HG03354 (cell line): ENCODE data around the gene GALK1.
"Not testable (repeated sequence)": the region's sequence is repeated elsewhere in the genome, so short reads cannot be mapped to it uniquely, and the experiment has no call there.

Source experiments
- ATAC-seq: cut with Tn5 transposase; IDR thresholded peaks from one replicate; pipeline ENCODE4 v1.9.1; 2021; ENCODE audit warnings: mild to moderate bottlenecking; ENCODE audit not compliant: unreplicated experiment, poor library complexity, severe bottlenecking

GALK1 gene

GRCh38 chr17:75785016-75785890 is 20.3 kb upstream of the GALK1 start:
- peak; percentile 60 for ATAC-seq

- peak; percentile 68 for ATAC-seq
Observed at GRCh38 chr17:75784473-75785015, 19.6 kb upstream of the GALK1 start, which contains the start of gene UNK. Gene UNK, plus strand, starts transcription at chr17:75784806. Its CDS starts 75 bp downstream, at chr17:75784881.

DNA sequence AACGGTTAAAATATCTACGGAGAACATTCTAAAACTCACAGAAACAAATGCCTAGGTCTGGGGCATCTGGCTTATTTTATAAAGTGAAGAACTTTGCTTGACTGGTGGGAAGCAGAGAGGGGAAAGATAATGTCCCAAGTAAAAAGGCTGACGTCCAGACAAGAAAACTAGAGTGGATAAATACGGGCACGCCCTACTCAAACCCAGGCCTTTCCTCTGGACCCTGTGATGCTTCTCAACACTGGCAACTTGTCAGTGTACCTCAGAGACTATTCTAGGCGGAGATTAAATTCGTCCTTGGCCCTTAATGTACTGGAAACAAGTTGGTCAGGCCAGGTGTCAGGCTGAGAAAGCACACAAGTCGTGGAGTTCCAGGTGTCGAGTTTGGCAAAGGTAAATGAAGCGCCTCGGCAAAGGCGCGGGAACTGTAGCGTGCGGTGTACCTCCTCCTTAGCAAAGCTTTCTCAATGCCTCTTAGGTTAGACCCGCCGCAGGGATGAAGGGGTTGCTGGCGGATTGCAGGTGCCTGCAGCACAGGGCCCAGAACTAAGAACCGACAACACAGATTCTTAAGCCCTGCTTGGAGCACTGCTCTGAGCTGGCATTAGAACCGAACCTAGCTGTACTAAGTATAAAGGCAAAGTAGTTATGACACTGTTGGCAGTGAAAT is 18.9 kb upstream of the GALK1 start:
- no peak for ATAC-seq

GRCh38 chr17:75783069-75783783 is 18.2 kb upstream of the GALK1 start:
- ATAC-seq = no peak

DNA sequence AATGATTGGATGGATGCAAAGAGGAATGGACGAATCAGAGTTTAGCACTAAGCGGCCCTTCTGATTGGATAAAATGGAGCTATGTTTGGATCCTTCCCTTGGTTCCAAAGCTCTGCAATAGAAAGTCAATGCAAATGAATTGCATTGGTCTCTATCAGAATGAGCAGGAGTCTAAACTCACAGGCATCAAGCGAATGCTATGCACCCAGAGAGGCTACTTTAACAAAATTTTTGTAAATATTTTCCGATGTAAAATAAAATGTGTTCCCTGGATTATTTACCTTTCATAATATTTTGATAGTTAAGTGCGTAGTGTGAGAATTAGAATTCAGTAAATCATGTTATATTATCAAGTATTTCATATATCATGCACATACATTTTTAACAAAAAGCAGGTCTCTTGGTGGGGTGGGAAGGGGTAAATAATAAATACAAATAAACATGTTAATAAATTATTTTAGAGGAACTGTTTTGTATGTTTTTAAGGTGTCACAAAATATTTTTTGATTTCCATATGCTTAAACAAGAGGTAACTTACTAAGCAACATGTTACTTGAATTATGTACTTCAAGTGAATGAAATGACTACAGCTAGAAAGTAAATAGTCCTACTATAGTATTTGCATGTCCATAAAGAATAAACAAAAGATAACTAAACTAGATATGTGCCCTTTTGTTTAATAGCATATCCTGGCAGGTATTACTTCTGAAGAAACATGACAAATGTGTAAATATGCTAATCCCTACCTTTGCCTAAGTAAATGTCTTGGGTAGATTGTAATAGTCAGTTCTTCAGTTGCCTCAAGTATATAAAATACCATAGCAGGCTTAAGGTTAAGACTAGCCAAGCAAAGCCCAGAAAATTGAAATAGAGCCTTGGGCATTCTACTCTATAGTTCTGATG is 15.2 kb upstream of the GALK1 start:
- ATAC-seq = no peak

GRCh38 chr17:75779250-75779986 is 14.4 kb upstream of the GALK1 start:
- ATAC-seq = peak; percentile 70

DNA sequence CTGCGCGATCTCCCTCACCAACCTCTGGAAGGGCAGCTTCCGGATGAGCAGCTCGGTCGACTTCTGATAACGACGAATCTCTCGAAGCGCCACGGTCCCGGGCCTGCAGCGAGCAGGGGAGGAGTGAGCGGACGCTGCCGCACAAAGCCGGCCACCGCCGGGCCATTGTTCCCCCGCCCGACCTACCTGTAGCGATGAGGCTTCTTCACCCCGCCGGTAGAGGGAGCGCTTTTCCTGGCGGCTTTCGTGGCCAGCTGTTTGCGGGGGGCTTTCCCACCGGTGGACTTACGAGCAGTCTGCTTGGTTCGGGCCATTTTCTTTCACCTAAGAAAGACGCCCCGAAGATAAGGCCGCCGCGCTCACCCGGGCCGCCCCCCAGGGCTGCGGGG is 13.9 kb upstream of the GALK1 start:
- peak; percentile 8 for ATAC-seq

DNA sequence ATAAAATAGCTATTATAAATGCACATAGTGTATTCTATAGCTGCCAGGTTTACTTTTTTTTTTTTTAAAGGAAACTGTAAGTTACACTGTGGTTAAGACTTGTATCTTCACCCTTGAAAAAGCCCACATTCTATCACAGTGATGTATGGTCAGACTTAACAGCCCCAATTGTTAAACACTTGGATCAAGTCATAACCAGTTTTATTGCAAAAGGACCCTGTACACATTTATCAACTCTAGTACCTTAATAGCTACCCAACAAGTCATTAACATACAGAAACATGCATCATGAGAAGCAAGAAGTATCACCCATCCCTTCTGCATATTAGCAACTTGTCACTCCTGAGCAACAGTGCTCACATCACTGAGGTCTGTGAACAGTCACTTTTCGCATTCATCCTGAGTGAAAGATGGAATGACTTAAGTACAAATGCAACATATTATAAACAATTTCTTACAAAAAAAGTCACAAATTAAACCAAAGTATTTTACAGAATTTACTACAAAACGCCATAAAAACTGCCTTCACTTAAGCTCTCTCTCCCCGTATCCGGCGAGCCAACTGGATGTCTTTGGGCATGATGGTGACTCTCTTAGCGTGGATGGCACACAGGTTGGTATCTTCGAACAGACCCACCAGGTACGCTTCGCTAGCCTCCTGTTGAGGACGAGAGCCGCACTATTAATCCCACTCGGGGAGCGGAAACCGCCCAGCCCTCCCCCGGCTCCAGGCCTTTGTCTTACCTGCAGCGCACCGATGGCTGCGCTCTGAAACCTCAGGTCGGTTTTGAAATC is 13.3 kb upstream of the GALK1 start:
- not testable (repeated sequence) for ATAC-seq

DNA sequence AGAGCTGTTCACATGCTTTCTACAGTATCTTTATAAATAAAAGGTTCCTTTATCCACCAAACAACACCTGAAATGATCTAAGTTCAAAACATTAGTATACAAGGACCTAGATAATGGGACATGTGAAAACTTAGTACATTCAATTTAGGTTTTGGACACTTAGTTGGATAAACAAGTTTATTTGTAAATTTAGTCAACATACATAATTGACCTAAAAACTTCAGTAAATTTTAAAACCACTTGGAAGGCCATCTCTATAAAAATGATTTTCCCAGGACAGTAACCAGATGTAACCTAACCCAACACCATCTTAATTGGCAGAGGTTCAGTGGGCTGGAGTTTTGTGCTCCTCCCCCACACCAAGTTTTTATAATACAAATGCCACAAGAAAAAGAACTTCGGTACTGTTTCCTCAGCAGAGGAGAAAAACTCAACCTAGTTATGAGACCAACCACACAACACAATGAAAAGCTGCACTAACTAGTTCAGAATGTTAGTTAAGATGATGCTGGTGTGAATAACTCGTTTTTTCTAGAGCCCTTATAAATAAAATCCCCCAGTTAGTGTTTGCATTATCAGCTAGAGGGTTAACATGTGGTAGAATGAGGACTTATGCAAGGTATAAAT is 12.4 kb upstream of the GALK1 start:
- ATAC-seq = no peak

DNA sequence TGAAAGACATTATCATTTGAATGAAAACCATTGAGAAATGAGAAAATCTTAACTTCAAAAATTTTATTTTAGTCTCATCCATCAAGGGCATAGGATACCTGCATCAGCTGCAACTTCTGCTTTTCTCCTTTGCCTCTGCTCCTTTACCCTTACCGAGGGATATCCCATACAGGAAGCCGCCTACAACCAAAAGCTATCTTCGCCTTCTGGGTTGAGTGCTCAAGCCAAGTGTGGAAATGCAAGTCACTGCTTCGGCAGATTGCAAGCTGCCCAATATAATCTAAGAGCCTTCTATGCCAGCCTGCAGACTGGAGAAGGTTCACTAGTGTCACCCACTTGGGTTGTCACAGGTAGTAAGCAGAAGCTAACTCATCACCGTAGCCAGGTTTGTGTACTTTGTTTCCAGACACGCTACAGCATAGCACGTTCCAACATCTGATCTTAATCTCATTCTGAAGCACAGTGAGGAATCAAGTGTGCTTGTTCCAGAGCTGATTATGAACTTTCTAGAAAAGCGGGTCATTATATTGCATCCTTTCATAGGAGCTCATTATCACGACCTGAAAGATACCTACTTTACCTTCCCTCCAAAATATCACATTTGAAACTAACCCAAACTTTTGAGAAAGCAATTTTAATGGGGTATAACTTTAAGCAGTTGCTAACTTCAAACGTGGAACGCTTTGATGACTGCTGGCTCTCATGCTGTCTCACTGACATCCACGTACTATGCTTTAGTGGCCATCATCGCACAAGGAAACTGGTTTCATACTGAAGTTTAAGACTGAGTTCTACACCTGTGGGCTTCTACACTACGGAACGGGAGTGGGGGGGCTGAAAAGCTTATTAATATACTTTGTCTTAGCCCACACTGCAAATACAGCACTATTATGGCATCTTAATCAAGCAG is 11.6 kb upstream of the GALK1 start:
- ATAC-seq = no peak

- no peak for ATAC-seq
Observed at GRCh38 chr17:75774991-75775668, 10.1 kb upstream of the GALK1 start.

GRCh38 chr17:75774471-75774990 is 9.5 kb upstream of the GALK1 start:
- no peak for ATAC-seq

- no peak for ATAC-seq
Observed at GRCh38 chr17:75773808-75774470, 8.9 kb upstream of the GALK1 start.

DNA sequence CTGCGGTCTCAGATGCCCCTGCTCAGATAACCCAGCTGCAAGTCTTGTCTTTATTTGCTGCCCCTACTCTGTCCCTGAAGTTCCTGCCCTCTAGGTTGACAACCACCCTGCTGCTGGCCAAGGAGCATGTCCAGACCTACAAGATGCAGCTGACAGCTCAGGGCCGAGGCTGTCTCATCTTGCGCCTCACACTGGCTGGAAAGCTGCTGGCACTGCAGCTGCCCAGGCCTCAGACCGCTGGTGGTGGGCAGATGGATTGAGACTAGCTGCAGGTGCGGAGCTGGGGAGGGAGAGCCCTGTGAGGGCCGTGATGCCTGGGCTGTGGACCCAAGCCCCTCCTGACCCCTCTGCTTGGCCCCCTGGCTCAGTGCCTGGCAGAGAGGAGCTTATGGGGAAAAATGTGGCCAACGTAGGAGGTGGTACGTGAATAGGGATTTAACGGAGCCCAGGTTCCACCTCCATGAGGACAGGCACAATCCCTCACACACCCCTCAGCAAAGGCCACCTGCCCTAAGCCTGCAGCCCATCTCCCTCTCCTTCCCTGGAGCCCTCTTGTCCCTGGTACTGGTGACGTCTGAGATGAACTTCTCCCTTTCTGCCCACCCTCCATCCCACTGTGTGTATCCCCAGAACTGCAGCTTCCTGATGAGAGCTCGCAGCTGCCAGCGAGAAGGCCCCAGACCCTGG is 8.3 kb upstream of the GALK1 start:
- no peak for ATAC-seq
